Pancreas (tissue), 10 donors: Measurements from ENCODE around the gene MTHFSD. TPM values are rescaled to one million over a fixed set of nuclear protein-coding genes. Genes with fewer than 3 reads are reported as not detected.

Experiments
- ATAC-seq, 4 donors: fragments of 200-7000 bp; cut with Tn5 transposase; one replicate each; pipeline versions ENCODE4 v1.8.0 to v1.9.1; 2020; ENCODE audit warnings: mild to moderate bottlenecking in 4 of 4, moderate library complexity in 4 of 4
- DNase-seq, 6 donors: peaks; one replicate each; pipeline ENCODE4 v3.0.0-alpha.2; 2020
- FAIRE-seq: peaks from 2 replicates; lab custom pipeline; 2012; peaks lifted over from hg19 to GRCh38; lab: Jason Lieb, UNC
- H3K27ac ChIP-seq, 4 donors: fragments of 200-600 bp; sonication (generic); 1 replicate in 3 of 4; 2 replicates in 1 of 4; pipeline versions ENCODE4 v1.5.0 to v1.8.0; 2020
- H3K27me3 ChIP-seq, 4 donors: fragments of 200-600 bp; one replicate each; pipeline ENCODE4 v1.8.0; 2021
- H3K36me3 ChIP-seq, 3 donors: fragments of 200-600 bp; sonication (generic) in 1 of 3; one replicate each; pipeline versions ENCODE4 v1.5.0 to v1.8.0; 2020 to 2021
- H3K4me1 ChIP-seq, 3 donors: fragments of 200-600 bp; one replicate each; pipeline ENCODE4 v1.8.0; 2021
- H3K4me3 ChIP-seq, 4 donors: fragments of 200-600 bp; sonication (generic) in 2 of 4; one replicate each; pipeline versions ENCODE4 v1.5.0 to v1.8.0; 2020 to 2021
- H3K9me3 ChIP-seq, 4 donors: fragments of 200-600 bp; one replicate each; pipeline ENCODE4 v1.8.0; 2021
- WGBS, 2 donors: extraction: QIAGEN DNeasy Blood & Tissue Kit; methylation state at CpG; one replicate each; pipeline ENCODE4 v1.1.7; 2013; 5-methylcytosine and 5-hydroxymethylcytosine counted together
- intact Hi-C, 3 donors: fragments of 100-400 bp; cut with DNase I; formaldehyde crosslinking; loops; one replicate each; pipeline versions ENCODE4 v1.11.1 to v1.14.2; 2022
- polyA plus RNA-seq, 2 donors: library from polyadenylated mRNA; stranded (reverse); fragments of 200-250 nt; gene quantifications; one replicate each; pipeline ENCODE4 v1.2.3, GENCODE V29; 2013
- total RNA-seq, 6 donors: library from RNA; stranded (reverse); fragmentation: NEBNext Ultra II Directional in 4 of 6; extraction: Animal tissue kit (Norgen Biotek cat#: 25700) in 4 of 6; gene quantifications; one replicate each; pipeline versions ENCODE4 v1.2.1 to v1.2.4, GENCODE V29; 2021 to 2023
- TF ChIP-seq, protein P1 (sequence below), 4 donors: fragments of 200-600 bp; sonication (generic) in 3 of 4; IDR thresholded peaks; one replicate each; pipeline versions ENCODE4 v1.5.0 to v1.8.0; 2021; ENCODE audit warnings: antibody characterized with exemption in 4 of 4
- donor health status: healthy with polysubstance abuse.
- donor health status: DM: no; HTN: no; CAD: no; lungs with moderate emphysema.
- donor health status: DM: no; HTN: no; CAD: no.
- donor health status: control.
- donor health status: control.
- donor health status: Bipolar disorder and iron deficiency.
- donor health status: DM: yes; HTN: yes; CAD: no.
- donor health status: DM: no; HTN: no; CAD: no.
- donor health status: DM: no; HTN: no; CAD: no.
- donor health status: DM: yes; HTN: yes; CAD: no.

Gene MTHFSD
- total and polyA plus RNA-seq, 8 donors: 7.3 to 17.6 (median 10.4) TPM

DNA sequence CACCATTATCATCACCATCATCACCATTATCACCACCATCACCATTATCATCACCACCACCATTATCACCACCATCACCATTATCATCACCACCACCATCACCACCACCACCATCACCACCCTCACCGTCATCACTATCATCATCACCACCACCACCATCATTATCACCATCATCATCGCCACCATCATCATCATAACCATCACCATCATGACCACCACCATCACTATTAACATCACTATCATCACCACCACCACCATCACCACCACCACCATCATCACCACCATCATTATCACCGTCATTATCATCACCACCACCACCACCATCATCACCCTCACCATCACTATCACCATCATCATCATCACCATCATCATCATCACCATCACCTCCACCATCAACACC, 32.5 kb upstream of the MTHFSD start:
- intact Hi-C loops: no loop called here
- Histone ChIP-seq H3K27ac (no peak overlapping the region), H3K4me1 (no peaks in the 10 kb centered on the region), H3K27me3 (peaks cover 0 to 3% (median 0%) of the 10 kb centered on the region in 4 donors), H3K4me3 (no peak overlapping the region), H3K9me3 (no peaks in the 10 kb centered on the region), H3K36me3 (no peaks in the 10 kb centered on the region)
- TF ChIP-seq, protein P1, sequence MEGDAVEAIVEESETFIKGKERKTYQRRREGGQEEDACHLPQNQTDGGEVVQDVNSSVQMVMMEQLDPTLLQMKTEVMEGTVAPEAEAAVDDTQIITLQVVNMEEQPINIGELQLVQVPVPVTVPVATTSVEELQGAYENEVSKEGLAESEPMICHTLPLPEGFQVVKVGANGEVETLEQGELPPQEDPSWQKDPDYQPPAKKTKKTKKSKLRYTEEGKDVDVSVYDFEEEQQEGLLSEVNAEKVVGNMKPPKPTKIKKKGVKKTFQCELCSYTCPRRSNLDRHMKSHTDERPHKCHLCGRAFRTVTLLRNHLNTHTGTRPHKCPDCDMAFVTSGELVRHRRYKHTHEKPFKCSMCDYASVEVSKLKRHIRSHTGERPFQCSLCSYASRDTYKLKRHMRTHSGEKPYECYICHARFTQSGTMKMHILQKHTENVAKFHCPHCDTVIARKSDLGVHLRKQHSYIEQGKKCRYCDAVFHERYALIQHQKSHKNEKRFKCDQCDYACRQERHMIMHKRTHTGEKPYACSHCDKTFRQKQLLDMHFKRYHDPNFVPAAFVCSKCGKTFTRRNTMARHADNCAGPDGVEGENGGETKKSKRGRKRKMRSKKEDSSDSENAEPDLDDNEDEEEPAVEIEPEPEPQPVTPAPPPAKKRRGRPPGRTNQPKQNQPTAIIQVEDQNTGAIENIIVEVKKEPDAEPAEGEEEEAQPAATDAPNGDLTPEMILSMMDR (IDR thresholded peaks at IDR 0.05): no peak
- 80 to 93% methylated on average over 3 of the region's 3 CpGs for WGBS, 2 donors
- FAIRE-seq: no peak
- no peak for DNase-seq
- no peak for ATAC-seq

DNA sequence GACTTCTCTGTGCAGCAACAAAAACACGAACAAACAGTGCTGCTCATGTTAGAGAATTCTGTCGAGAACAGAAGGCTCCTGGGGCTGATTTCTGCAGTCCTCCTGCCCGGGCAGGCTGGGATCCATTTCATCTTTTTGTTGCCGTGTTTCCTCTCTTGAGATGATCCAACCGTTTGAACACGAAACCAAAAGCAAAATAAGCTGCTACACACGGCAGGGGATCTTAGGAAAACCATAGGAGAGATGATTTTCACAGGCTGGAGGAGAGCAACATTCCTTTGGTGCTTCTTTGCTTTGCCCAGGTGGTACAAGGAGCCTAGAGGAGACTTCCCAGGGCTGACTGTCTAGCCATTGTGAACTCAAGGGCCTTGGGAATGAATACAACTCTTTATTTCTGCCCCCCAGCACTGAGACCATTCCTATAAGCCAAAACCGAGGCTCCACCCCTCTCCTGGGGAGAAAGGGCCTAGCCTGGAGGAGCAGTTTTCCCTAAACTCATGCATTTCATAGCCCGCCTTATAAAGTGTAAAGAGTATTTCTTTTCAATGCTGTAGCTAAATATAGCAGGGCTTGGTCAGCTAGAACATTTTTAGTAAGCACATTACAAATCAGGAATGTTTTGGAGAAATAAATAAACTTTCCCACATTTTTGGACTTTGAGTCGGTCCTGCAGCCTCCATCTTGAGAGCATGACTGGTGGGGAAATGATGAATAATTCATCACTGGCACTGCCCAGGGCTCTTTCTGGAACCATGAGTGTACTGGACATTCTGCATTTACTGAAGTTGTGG, 31.0 kb upstream of the MTHFSD start:
- intact Hi-C loops: no loop called here

DNA sequence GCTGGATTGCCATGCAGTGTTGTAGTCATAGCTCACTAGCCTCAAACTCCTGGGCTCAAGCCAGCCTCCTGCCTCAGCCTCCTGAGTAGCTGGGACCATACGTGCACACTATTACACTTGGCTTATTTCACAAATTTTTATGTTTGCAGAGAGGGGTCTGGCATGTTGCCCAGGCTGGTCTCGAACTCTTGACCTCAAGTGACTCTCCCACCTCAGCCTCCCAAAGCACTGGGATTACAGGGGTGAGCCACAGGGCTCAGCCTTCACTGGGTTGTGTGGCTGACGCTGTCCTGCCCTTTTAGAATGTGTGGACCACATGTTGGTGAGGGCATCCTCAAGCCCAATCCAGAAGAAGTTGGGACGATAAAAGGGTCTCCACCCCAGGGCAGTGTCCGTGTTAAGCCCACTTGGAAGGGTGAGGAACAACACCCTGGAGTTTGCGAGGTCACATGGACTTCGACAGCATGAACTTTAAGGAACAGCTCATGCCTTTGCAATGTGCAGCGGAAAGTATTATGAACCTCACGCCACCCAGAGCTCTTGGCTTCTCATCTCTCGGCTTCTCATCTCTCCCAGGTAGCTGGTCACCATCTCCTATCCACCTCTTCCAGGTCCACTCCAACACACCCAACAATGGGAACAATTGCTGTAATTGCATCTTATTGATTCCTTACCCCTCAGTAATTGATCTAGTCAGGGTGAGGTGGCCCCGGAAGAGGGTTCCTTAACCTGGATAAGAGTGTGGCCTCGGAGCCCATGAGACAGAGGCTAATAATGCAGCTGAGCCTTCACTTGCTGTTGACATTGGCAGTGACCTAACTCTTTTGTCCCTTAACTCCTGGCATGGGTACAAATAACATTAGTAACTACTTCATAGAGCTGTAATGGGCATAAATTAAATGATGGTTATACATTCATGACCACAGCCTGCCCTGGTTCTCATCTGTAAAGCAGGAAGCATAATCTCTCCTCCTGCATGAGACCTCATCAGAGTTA, 30.0 kb upstream of the MTHFSD start:
- intact Hi-C loops: no loop called here
- Histone ChIP-seq H3K4me1 (no peaks in the 10 kb centered on the region), H3K27me3 (peaks cover 0 to 12% (median 0%) of the 10 kb centered on the region in 4 donors), H3K36me3 (no peaks in the 10 kb centered on the region), H3K4me3 (no peak overlapping the region), H3K9me3 (no peaks in the 10 kb centered on the region), H3K27ac (no peak overlapping the region)
- TF ChIP-seq, protein P1 (IDR thresholded peaks at IDR 0.05): no peak
- FAIRE-seq (no peak), ATAC-seq (peak in 1 of 4 donors; percentile 18), DNase-seq (no peak)
- WGBS, 2 donors: 63 to 69% methylated on average over 12 of the region's 12 CpGs

More for the DNA sequence above, 31.0 kb upstream of the MTHFSD start:
- Histone ChIP-seq H3K27me3 (peaks cover 0 to 3% (median 0%) of the 10 kb centered on the region in 4 donors), H3K36me3 (no peaks in the 10 kb centered on the region), H3K27ac (peak overlapping the region in 1 of 4 donors; percentile 1), H3K9me3 (no peaks in the 10 kb centered on the region), H3K4me3 (no peak overlapping the region), H3K4me1 (no peaks in the 10 kb centered on the region)
- DNase-seq (no peak), ATAC-seq (no peak), FAIRE-seq (no peak)
- 56 to 68% methylated on average over 10 of the region's 10 CpGs for WGBS, 2 donors
- TF ChIP-seq, protein P1 (IDR thresholded peaks at IDR 0.05): no peak

DNA sequence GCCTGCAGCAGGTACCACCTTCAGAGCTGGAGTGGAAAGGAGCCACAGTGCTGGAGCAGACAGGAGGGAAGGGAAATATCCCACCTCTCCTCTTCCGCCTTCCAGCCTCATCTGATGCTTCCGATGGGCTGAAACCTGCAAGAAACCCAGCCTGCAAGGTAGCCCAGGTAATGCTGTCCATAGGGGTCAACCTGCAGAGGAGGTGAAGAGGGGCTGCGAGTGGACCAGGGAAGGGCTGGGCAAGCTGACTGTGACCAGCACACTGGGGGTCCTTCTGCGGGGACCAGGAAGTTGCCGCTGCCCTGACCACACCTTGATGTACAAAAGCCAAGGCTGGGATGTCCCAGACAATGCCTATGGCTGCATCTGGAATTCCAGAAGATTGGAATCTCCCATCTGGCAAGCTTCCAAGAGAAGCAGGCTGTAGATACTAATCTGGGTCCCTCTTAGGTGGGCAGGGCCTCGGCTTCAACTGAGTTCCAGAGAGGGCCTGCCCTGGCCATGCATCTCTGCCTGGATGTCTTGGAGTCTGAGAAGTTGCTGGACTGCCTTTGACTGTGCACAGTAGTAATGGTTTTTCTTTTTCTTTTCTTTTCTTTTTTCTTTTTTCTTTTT, 29.1 kb upstream of the MTHFSD start:
- intact Hi-C loops: no loop called here
- Histone ChIP-seq H3K4me3 (no peak overlapping the region), H3K27ac (no peak overlapping the region), H3K27me3 (peaks cover 0 to 20% (median 0%) of the 10 kb centered on the region in 4 donors), H3K9me3 (no peaks in the 10 kb centered on the region), H3K36me3 (no peaks in the 10 kb centered on the region), H3K4me1 (no peaks in the 10 kb centered on the region)
- WGBS, 2 donors: 80 to 85% methylated on average over 6 of the region's 6 CpGs
- FAIRE-seq (no peak), DNase-seq (no peak), ATAC-seq (no peak)
- TF ChIP-seq, protein P1 (IDR thresholded peaks at IDR 0.05): no peak
